ENCODE data around the gene ESYT2.

DNA sequence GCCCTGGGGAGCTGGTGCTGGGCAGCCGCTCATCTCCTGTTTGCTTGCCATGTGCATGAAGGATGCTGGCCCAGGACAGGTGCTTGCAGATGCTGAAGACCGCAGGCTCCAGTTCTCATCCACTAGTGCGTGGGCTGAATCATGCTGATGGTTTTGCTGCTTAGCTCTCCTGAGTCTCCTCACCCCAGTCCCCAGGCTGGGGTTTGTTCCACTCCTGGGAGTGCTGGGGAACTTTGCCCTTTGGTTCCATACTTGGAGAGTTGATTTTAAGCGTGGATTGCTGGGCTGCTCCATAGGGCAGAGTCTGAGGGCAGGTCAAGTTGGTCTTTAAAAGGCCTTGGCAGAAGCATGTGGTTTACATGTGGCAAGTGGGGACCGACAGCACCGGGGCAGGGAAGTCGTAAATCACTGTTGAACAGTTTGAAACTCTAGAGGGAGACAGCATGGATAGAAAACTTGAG lies 36.2 kb upstream of the ESYT2 start:
- TF ChIP-seq, protein P1, sequence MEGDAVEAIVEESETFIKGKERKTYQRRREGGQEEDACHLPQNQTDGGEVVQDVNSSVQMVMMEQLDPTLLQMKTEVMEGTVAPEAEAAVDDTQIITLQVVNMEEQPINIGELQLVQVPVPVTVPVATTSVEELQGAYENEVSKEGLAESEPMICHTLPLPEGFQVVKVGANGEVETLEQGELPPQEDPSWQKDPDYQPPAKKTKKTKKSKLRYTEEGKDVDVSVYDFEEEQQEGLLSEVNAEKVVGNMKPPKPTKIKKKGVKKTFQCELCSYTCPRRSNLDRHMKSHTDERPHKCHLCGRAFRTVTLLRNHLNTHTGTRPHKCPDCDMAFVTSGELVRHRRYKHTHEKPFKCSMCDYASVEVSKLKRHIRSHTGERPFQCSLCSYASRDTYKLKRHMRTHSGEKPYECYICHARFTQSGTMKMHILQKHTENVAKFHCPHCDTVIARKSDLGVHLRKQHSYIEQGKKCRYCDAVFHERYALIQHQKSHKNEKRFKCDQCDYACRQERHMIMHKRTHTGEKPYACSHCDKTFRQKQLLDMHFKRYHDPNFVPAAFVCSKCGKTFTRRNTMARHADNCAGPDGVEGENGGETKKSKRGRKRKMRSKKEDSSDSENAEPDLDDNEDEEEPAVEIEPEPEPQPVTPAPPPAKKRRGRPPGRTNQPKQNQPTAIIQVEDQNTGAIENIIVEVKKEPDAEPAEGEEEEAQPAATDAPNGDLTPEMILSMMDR (IDR thresholded peaks at IDR 0.05; ENCODE audit: insufficient read depth, low read depth, low read length) = no peak
- TF ChIP-seq EZH2 (IDR thresholded peaks at IDR 0.05; ENCODE audit: insufficient read depth, low read length) = no peak

Measured in astrocyte (in vitro differentiated cells and primary cell).